ENCODE measurements around the gene JAKMIP2.

GRCh38 chr5:147821766-147822165, 39.2 kb upstream of the JAKMIP2 start:
- no peak for TF ChIP-seq CTCF (IDR thresholded peaks at IDR 0.05)
- no peak for TF ChIP-seq POLR2A (IDR thresholded peaks at IDR 0.05)

Data from Peyer's patch (tissue), 4 donors.